HepG2 (cell line): ENCODE data around the gene ZNF33A. TPM values are rescaled to one million over a fixed set of nuclear protein-coding genes. Genes with fewer than 3 reads are reported as not detected.

Experiments
- ATAC-seq: fragments of 200-7000 bp; cut with Tn5 transposase; 3 replicates; pipeline ENCODE4 v1.9.1; 2020; ENCODE audit warnings: mild to moderate bottlenecking, moderate library complexity
- BruUV-seq: library from RNA; stranded (reverse); fragments of 400-500 nt; replicated peaks from 2 replicates; lab custom pipeline; 2021; lab: Mats Ljungman, UMichigan
- CTCF ChIA-PET: fragments of 300-600 bp; formaldehyde crosslinking; extraction: SDS; loops from one replicate; lab custom pipeline; 2021; ENCODE audit warnings: low total read pairs, inconsistent platforms, low intra/inter-chr PET ratio; lab: Yijun Ruan, JAX
- POLR2A ChIA-PET: fragments of 350-600 bp; sonication (Branson Sonifier 250); formaldehyde crosslinking; loops from one replicate; lab custom pipeline; 2020; ENCODE audit warnings: antibody characterized with exemption, inconsistent platforms; lab: Yijun Ruan, JAX
- DNase-seq: peaks from one replicate; pipeline ENCODE4 v3.0.0-alpha.2; 2015; ENCODE audit warnings: low spot score
- FAIRE-seq: peaks from 3 replicates; lab custom pipeline; 2011; peaks lifted over from hg19 to GRCh38; lab: Jason Lieb, UNC
- H2AFZ ChIP-seq: one replicate; pipeline ENCODE4 v1.6.1; 2011; ENCODE audit warnings: low read length, inconsistent platforms
- H3K27ac ChIP-seq: fragments of 300-600 bp; 3 replicates; pipeline ENCODE4 v1.8.0; 2011; ENCODE audit warnings: mixed run types, mild to moderate bottlenecking, mixed read lengths, low read length, inconsistent platforms; ENCODE audit not compliant: insufficient read depth; ENCODE audit errors: extremely low read length
- H3K27me3 ChIP-seq, 2 experiments: fragments of 200-600 bp in 1 of 2; 2 replicates in 1 of 2; 3 replicates in 1 of 2; pipeline versions ENCODE4 v1.6.0 to v1.8.0; 2011; ENCODE audit warnings: low read length in 2 of 2, mild to moderate bottlenecking in 2 of 2, moderate library complexity in 2 of 2, inconsistent platforms in 1 of 2; ENCODE audit not compliant: insufficient read depth in 2 of 2, control insufficient read depth in 1 of 2
- H3K36me3 ChIP-seq, 2 experiments: fragments of 200-600 bp in 1 of 2; replicated peaks in 1 of 2; 2 replicates in 1 of 2; 3 replicates in 1 of 2; pipeline versions ENCODE4 v1.5.1 to v1.8.0; 2011; ENCODE audit warnings: low read length in 2 of 2, inconsistent platforms in 1 of 2; ENCODE audit not compliant: insufficient read depth in 2 of 2, control insufficient read depth in 1 of 2
- H3K4me1 ChIP-seq: 2 replicates; pipeline ENCODE4 v1.5.1; 2012; ENCODE audit warnings: low read length, inconsistent platforms; ENCODE audit not compliant: insufficient read depth
- H3K4me2 ChIP-seq: 2 replicates; pipeline ENCODE4 v1.6.0; 2011; ENCODE audit warnings: low read depth, low read length, inconsistent platforms
- H3K4me3 ChIP-seq, 3 experiments: fragments of 200-600 bp in 1 of 3; sonication (generic), shearing (Covaris generic) in 1 of 3; replicated peaks in 1 of 3; 2 replicates each; pipeline ENCODE4 v1.5.1; 2011 to 2016; ENCODE audit warnings: low read length in 3 of 3, inconsistent platforms in 2 of 3, low read depth in 2 of 3, mild to moderate bottlenecking in 2 of 3, control low read depth in 1 of 3, mixed read lengths in 1 of 3; ENCODE audit not compliant: insufficient read depth in 1 of 3
- H3K79me2 ChIP-seq: one replicate; pipeline ENCODE4 v1.6.1; 2011; ENCODE audit warnings: low read length, inconsistent platforms; ENCODE audit not compliant: insufficient read depth
- H3K9ac ChIP-seq: 2 replicates; pipeline ENCODE4 v1.6.0; 2011; ENCODE audit warnings: mild to moderate bottlenecking, low read depth, low read length, inconsistent platforms; ENCODE audit not compliant: insufficient read depth
- H3K9me3 ChIP-seq: 2 replicates; pipeline ENCODE4 v1.5.1; 2012; ENCODE audit warnings: mild to moderate bottlenecking, low read length
- H4K20me1 ChIP-seq: 2 replicates; pipeline ENCODE4 v1.6.0; 2011; ENCODE audit warnings: inconsistent platforms, mild to moderate bottlenecking, low read length, moderate library complexity; ENCODE audit not compliant: insufficient read depth
- HOXA5 ChIP-seq: sonication (generic); formaldehyde crosslinking; IDR thresholded peaks from 2 replicates; pipeline ENCODE4 v1.4.0; 2020; ENCODE audit warnings: missing genetic modification reagents
- MAFF ChIP-seq: IDR thresholded peaks from 2 replicates; pipeline ENCODE4 v1.6.1; 2011; ENCODE audit warnings: low read depth, low read length, improper control_type of control experiment
- MAFK ChIP-seq, 2 experiments: IDR thresholded peaks in 1 of 2; conservative IDR thresholded peaks in 1 of 2; 2 replicates each; pipeline ENCODE4 v1.6.1; 2011; ENCODE audit warnings: improper control_type of control experiment in 2 of 2, low read length in 2 of 2
- U2AF2 ChIP-seq: fragments of 200-400 bp; formaldehyde crosslinking; IDR thresholded peaks from 2 replicates; pipeline ENCODE4 v1.6.1; 2017; ENCODE audit warnings: low read depth, mild to moderate bottlenecking, low read length
- ZGPAT ChIP-seq: IDR thresholded peaks from 2 replicates; pipeline ENCODE4 v1.6.1; 2016; ENCODE audit warnings: mild to moderate bottlenecking
- ZNF550 ChIP-seq: sonication (generic); formaldehyde crosslinking; IDR thresholded peaks from 2 replicates; pipeline ENCODE4 v1.4.0; 2020; ENCODE audit warnings: mild to moderate bottlenecking, missing genetic modification reagents, borderline replicate concordance
- ZNF775 ChIP-seq: sonication (generic); formaldehyde crosslinking; IDR thresholded peaks from 2 replicates; pipeline ENCODE4 v1.4.0; 2020; ENCODE audit warnings: missing genetic modification reagents, mild to moderate bottlenecking, moderate library complexity, borderline replicate concordance
- WGBS: methylation state at CpG from one replicate; pipeline ENCODE4 v1.1.6; 2017; ENCODE audit warnings: low lambda C conversion rate; 5-methylcytosine and 5-hydroxymethylcytosine counted together
- in situ Hi-C: cut with HindIII; loops from 2 replicates; pipeline ENCODE4 v1.10.0; 2017; ENCODE audit warnings: low pct_unique_long_range_greater_than_20kb; ENCODE audit not compliant: extremely low pct_ligation_motif_present
- intact Hi-C: fragments of 100-400 bp; cut with micrococcal nuclease; formaldehyde crosslinking; loops from one replicate; pipeline ENCODE4 v1.10.0; 2022; ENCODE audit not compliant: unreplicated experiment
- polyA plus RNA-seq, 8 experiments: library from polyadenylated mRNA; depleted of rRNA in 3 of 8; stranded (reverse) in 7 of 8; unstranded in 1 of 8; fragments of >200 nt; fragmentation: Illumina TruSeq in 4 of 8; extraction: Trizol in 4 of 8; gene quantifications; 2 replicates each; pipeline versions ENCODE4 v1.2.1 to v1.2.3, GENCODE V29; 2011 to 2016; ENCODE audit warnings: low read depth in 4 of 8, missing spikeins in 1 of 8, mixed read lengths in 1 of 8; ENCODE audit not compliant: insufficient read depth in 1 of 8
- total RNA-seq, 5 experiments: library from RNA; depleted of rRNA; stranded (reverse); fragments of >200 nt; fragmentation: Illumina TruSeq; extraction: Trizol; gene quantifications; 2 replicates each; pipeline ENCODE4 v1.2.3, GENCODE V29; 2016; ENCODE audit warnings: low read depth in 1 of 5

Gene ZNF33A
- total and polyA plus RNA-seq, 2 of the 13 experiments (the other 11 are each of a cell fraction or from before 2014, with no cell fraction given), result 13.1 to 22.5 TPM

DNA sequence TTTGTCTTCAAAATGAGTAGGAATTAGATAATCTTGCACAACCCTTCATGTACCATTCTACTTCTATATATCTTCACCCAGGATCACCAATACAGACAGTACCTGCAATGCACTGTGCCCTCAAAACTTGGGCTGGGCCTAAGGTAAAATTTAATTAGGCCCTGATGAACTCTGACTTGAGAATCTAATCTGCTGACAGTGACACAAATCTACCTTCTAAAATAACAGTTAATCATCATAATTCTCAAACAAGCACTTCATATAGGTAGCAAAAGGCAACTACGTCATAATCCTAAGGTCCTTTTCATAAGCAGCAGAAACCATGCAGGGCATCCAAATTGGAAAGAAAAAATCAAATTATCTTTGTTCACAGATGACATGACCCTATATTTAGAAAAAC, 38.1 kb upstream of the ZNF33A start:
- in situ Hi-C loops (no loop called here), intact Hi-C loops (loop anchor here (10.0 kb wide), 1 partner anchor 392 kb away; no protein-coding TSS in a partner anchor)
- Histone ChIP-seq H3K4me2 (no peak overlapping the region), H3K79me2 (no peaks in the 10 kb centered on the region), H4K20me1 (no peaks in the 10 kb centered on the region), H2AFZ (no peak overlapping the region), H3K9ac (no peak overlapping the region), H3K36me3 (no peaks in the 10 kb centered on the region), H3K27me3 (no peaks in the 10 kb centered on the region), H3K4me1 (peaks cover 10% of the 10 kb centered on the region), H3K9me3 (no peaks in the 10 kb centered on the region), H3K27ac (no peak overlapping the region), H3K4me3 (no peak overlapping the region)
- 98% methylated on average over 1 of the region's 1 CpG for WGBS
- ChIA-PET POLR2A (no interaction called here), CTCF (no interaction called here)
- DNase-seq (no peak), ATAC-seq (no peak), FAIRE-seq (no peak)
- no TSS peak for BruUV-seq
- TF ChIP-seq HOXA5 (no peak), U2AF2 (no peak), ZNF550 (CRISPR knock-in tag) (no peak), ZNF775 (CRISPR knock-in tag) (no peak), MAFF (peak; percentile 67), ZGPAT (CRISPR knock-in tag) (no peak), MAFK (conservative IDR thresholded peaks at IDR 0.05 in 1 of 2, IDR thresholded peaks at IDR 0.05 in 1 of 2; ENCODE audit: low read length in 2 of 2) (peak; percentile 32 to 83; a peak in 2 of 4 replicates)
